SK-N-MC (cell line): Measurements from ENCODE around the gene BPIFB1.

ENCODE experiments used
- DNase-seq: peaks from one replicate; pipeline ENCODE4 v3.0.0-alpha.2; 2011; ENCODE audit warnings: low read depth, low spot score
- H3K27ac ChIP-seq: fragments of 200-600 bp; sonication (generic); 2 replicates; pipeline ENCODE4 v1.5.1; 2016; ENCODE audit warnings: mixed run types
- H3K36me3 ChIP-seq: fragments of 200-600 bp; sonication (generic); 2 replicates; pipeline ENCODE4 v1.6.1; 2017; ENCODE audit warnings: antibody characterized with exemption, low read length, mixed read lengths; ENCODE audit not compliant: insufficient read depth
- H3K4me3 ChIP-seq: fragments of 200-600 bp; sonication (generic); 2 replicates; pipeline ENCODE4 v1.5.1; 2016
- H3K9ac ChIP-seq: fragments of 200-600 bp; sonication (generic); 2 replicates; pipeline ENCODE4 v1.8.0; 2017; ENCODE audit warnings: mixed run types, mixed read lengths; ENCODE audit not compliant: insufficient read length
- H3K9me3 ChIP-seq: fragments of 200-600 bp; sonication (generic); 2 replicates; pipeline ENCODE4 v1.6.1; 2017; ENCODE audit warnings: low read depth, mild to moderate bottlenecking, antibody characterized with exemption, low read length, moderate library complexity, mixed read lengths
- EZH2 ChIP-seq: fragments of 200-600 bp; sonication (generic); IDR thresholded peaks from one replicate; pipeline ENCODE4 v1.6.1; 2017; ENCODE audit warnings: antibody characterized with exemption
- FOXP2 ChIP-seq: optimal IDR thresholded peaks from 2 replicates; pipeline ENCODE3; 2011; ENCODE audit warnings: mild to moderate bottlenecking, moderate library complexity; ENCODE audit not compliant: insufficient read depth; ENCODE audit errors: extremely low read length, control extremely low read depth
- POLR2AphosphoS5 ChIP-seq: IDR thresholded peaks from 2 replicates; pipeline ENCODE4 v1.6.1; 2012; ENCODE audit warnings: mild to moderate bottlenecking, low read depth, low read length, borderline replicate concordance

Gene BPIFB1

DNA sequence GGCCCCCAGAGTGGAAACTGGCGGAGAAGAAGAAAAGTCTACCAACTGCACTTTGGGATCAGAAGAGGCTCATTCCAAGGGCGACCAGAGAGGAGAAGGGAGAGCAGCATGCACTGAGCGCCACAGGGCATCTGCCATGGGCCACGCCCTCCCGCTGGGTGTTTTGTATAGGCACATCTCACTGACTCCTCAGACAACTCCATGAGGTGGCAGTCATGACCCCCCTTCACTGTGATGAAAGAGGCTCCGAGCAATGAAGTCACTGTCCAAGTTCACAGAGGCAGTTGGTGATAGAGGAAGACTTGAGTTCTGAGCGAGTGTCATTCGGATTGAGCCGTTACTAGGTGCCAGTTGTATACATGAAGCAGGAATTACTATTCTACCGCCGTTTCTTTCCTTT lies 15.4 kb downstream of the BPIFB1 start:
- TF ChIP-seq FOXP2: no peak
- no peak for TF ChIP-seq POLR2AphosphoS5
- TF ChIP-seq EZH2: no peak
- H3K36me3 ChIP-seq: no peaks in the 10 kb centered on the region
- no peak overlapping the region for H3K27ac ChIP-seq
- H3K4me3 ChIP-seq: no peak overlapping the region
- H3K9ac ChIP-seq: no peak overlapping the region
- no peak for DNase-seq
- no peaks in the 10 kb centered on the region for H3K9me3 ChIP-seq

- Histone ChIP-seq H3K4me3 (no peak overlapping the region), H3K9ac (no peak overlapping the region), H3K27ac (no peak overlapping the region), H3K36me3 (no peaks in the 10 kb centered on the region), H3K9me3 (no peaks in the 10 kb centered on the region)
- DNase-seq: no peak
- TF ChIP-seq POLR2AphosphoS5: no peak
- no peak for TF ChIP-seq FOXP2
- no peak for TF ChIP-seq EZH2
Observed at GRCh38 chr20:33299111-33299603, 16.1 kb downstream of the BPIFB1 start.

DNA sequence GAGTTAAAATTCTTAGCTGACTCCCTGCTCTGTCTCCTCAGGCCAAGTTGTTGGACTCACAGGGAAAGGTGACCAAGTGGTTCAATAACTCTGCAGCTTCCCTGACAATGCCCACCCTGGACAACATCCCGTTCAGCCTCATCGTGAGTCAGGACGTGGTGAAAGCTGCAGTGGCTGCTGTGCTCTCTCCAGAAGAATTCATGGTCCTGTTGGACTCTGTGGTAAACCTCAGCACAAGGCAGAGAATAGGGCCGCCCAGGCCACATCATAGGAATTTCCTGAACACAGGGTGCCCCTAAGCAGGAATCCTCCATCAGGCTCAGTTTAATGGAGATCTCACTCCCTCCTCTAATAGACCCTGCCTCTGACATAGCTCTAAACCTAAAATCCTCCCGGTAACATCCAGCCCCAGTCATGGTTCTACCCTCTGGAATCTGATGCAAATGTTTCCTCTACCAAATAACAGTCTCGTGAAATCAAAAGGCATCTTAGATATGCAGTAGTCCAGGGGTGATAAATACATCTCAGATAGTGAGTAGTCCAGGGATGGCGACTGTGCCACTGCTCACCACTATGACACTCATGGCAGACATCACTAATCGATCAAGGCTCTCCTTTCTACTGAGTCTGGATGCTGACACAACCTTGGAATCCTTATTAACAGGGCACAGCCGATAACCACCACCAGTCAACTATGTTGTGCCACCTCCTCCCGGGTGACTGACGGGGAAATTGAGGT lies 18.3 kb downstream of the BPIFB1 start:
- no peak for DNase-seq
- H3K9ac ChIP-seq: no peak overlapping the region
- H3K36me3 ChIP-seq: no peaks in the 10 kb centered on the region
- TF ChIP-seq EZH2 (no peak), POLR2AphosphoS5 (no peak)
- no peaks in the 10 kb centered on the region for H3K9me3 ChIP-seq
- no peak overlapping the region for H3K4me3 ChIP-seq
- no peak overlapping the region for H3K27ac ChIP-seq

DNA sequence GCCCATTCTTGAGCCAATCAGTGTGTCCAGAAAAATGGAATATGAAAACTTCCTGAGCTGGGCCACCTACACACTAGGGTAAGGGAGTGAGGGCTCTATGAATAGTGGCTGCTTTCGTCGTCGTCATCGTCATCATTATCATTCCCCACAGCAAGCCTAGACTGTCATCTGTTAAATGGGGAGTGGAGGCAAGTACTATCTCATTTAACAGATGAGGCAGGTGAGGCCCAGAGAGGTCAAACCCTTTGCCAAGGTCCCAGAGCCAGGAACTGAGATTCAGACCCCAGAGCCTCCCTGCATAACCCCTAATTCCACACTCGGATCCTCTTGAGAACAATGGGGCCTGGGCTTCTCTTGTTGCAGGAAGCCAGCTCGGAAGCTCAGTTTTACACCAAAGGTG lies 20.6 kb downstream of the BPIFB1 start:
- Histone ChIP-seq H3K4me3 (no peak overlapping the region), H3K9ac (no peak overlapping the region), H3K27ac (no peak overlapping the region), H3K9me3 (no peaks in the 10 kb centered on the region), H3K36me3 (no peaks in the 10 kb centered on the region)
- TF ChIP-seq POLR2AphosphoS5 (no peak), FOXP2 (no peak), EZH2 (no peak)
- no peak for DNase-seq

- Histone ChIP-seq H3K4me3 (no peak overlapping the region), H3K27ac (no peak overlapping the region), H3K9me3 (no peaks in the 10 kb centered on the region), H3K36me3 (no peaks in the 10 kb centered on the region), H3K9ac (no peak overlapping the region)
- no peak for TF ChIP-seq FOXP2
- no peak for TF ChIP-seq POLR2AphosphoS5
- no peak for TF ChIP-seq EZH2
- no peak for DNase-seq
Observed at GRCh38 chr20:33304046-33304445, 21.0 kb downstream of the BPIFB1 start.

DNA sequence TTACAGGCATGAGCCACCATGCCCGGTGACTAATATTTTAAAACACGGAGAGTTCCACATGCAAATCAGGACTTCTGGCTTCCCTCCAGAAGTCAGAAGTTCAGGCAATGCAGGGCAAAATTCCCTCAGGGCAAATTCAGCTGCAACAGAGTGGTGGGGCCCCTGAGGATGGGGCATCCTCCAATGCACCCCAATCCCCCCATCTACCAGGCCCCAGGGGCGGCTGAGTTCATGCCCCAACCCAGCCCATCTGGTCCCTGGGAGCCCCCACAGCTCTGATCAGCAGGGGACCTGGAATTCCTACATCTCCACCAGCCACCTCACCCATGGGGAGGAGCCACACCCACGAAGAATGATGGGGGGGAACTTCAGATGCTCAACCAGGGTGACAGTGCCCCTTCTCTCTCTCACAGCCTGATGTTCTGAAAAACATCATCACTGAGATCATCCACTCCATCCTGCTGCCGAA lies 22.6 kb downstream of the BPIFB1 start:
- H3K4me3 ChIP-seq: no peak overlapping the region
- no peak overlapping the region for H3K27ac ChIP-seq
- no peaks in the 10 kb centered on the region for H3K9me3 ChIP-seq
- no peaks in the 10 kb centered on the region for H3K36me3 ChIP-seq
- no peak for TF ChIP-seq POLR2AphosphoS5
- TF ChIP-seq FOXP2: no peak
- no peak for TF ChIP-seq EZH2
- no peak overlapping the region for H3K9ac ChIP-seq
- DNase-seq: no peak

DNA sequence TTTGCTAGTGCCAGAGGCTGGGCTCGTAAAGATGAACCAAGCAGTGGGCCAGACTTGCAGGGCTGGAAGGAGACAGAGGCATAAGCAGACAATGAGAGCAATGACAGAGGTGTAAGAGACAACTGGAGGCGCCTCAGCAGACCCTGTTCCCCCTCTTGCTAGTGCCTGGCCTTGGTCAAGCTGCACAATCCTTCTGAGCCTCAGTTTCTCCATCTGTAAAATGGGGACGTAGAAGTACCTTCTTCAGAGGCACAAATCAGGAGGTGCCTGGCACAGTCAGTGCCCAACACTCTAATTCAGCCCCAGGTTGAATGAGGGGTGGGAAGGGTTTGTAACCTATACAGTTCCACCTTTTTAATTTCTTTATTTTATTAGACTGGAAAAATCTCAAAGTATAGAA lies 23.2 kb downstream of the BPIFB1 start:
- no peak overlapping the region for H3K4me3 ChIP-seq
- H3K27ac ChIP-seq: no peak overlapping the region
- H3K9ac ChIP-seq: no peak overlapping the region
- no peaks in the 10 kb centered on the region for H3K36me3 ChIP-seq
- no peaks in the 10 kb centered on the region for H3K9me3 ChIP-seq
- DNase-seq: no peak
- TF ChIP-seq EZH2 (no peak), POLR2AphosphoS5 (no peak), FOXP2 (no peak)

- Histone ChIP-seq H3K36me3 (no peaks in the 10 kb centered on the region), H3K4me3 (no peak overlapping the region), H3K9ac (no peak overlapping the region), H3K27ac (no peak overlapping the region), H3K9me3 (no peaks in the 10 kb centered on the region)
- TF ChIP-seq EZH2 (no peak), FOXP2 (no peak), POLR2AphosphoS5 (no peak)
- DNase-seq: no peak
Observed at GRCh38 chr20:33306807-33307206, 23.8 kb downstream of the BPIFB1 start.

GRCh38 chr20:33308668-33309067 lies 25.7 kb downstream of the BPIFB1 start:
- Histone ChIP-seq H3K9ac (no peak overlapping the region), H3K9me3 (no peaks in the 10 kb centered on the region), H3K36me3 (no peaks in the 10 kb centered on the region), H3K4me3 (no peak overlapping the region), H3K27ac (no peak overlapping the region)
- DNase-seq: no peak
- TF ChIP-seq POLR2AphosphoS5 (no peak), FOXP2 (no peak)
